Right cardiac atrium (tissue), 5 donors: Measurements from ENCODE around the gene STX8. TPM values are rescaled to one million over a fixed set of nuclear protein-coding genes. Genes with fewer than 3 reads are reported as not detected.

Experiments
- ATAC-seq, 2 donors: fragments of 200-7000 bp; cut with Tn5 transposase; one replicate each; pipeline versions ENCODE4 v1.8.0 to v1.9.1; 2020; ENCODE audit warnings: moderate library complexity in 2 of 2, mild to moderate bottlenecking in 1 of 2
- DNase-seq, 3 donors: peaks; one replicate each; pipeline ENCODE4 v3.0.0-alpha.2; 2020
- H3K27ac ChIP-seq: one replicate; pipeline ENCODE4 v1.5.1; 2013; ENCODE audit warnings: mild to moderate bottlenecking, low read length, control low read depth, moderate library complexity
- H3K27me3 ChIP-seq: one replicate; pipeline ENCODE4 v1.6.1; 2013; ENCODE audit not compliant: control insufficient read depth, insufficient read depth
- H3K4me1 ChIP-seq: one replicate; pipeline ENCODE4 v1.6.1; 2013; ENCODE audit warnings: low read length; ENCODE audit not compliant: control insufficient read depth, insufficient read depth
- H3K4me3 ChIP-seq: one replicate; pipeline ENCODE4 v1.5.1; 2013; ENCODE audit warnings: low read length, control low read depth
- H3K9me3 ChIP-seq: one replicate; pipeline ENCODE4 v1.6.1; 2013; ENCODE audit warnings: low read length; ENCODE audit not compliant: control insufficient read depth
- WGBS: extraction: QIAGEN DNeasy Blood & Tissue Kit; methylation state at CpG from one replicate; pipeline ENCODE4 v1.1.7; 2013; 5-methylcytosine and 5-hydroxymethylcytosine counted together
- intact Hi-C, 4 donors: fragments of 100-400 bp; cut with DNase I; formaldehyde crosslinking; loops; one replicate each; pipeline versions ENCODE4 v1.11.0 to v1.14.0; 2022 to 2023
- polyA plus RNA-seq: library from polyadenylated mRNA; stranded (reverse); fragments of 200-250 nt; gene quantifications from one replicate; pipeline ENCODE4 v1.2.3, GENCODE V29; 2013
- total RNA-seq, 4 donors: library from RNA; stranded (reverse); fragmentation: NEBNext Ultra II Directional; extraction: Animal tissue kit (Norgen Biotek cat#: 25700); gene quantifications; one replicate each; pipeline ENCODE4 v1.2.1, GENCODE V29; 2021
- donor health status: healthy with polysubstance abuse.
- donor health status: DM: no; HTN: yes; CAD: no.
- donor health status: DM: no; HTN: no; CAD: no.
- donor health status: DM: no; HTN: yes; CAD: no; lungs with severe emphysema.
- donor health status: DM: yes; HTN: yes; CAD: no.

STX8 gene
- total and polyA plus RNA-seq, 5 donors: 54.4 to 68.3 (median 61.9) TPM

DNA sequence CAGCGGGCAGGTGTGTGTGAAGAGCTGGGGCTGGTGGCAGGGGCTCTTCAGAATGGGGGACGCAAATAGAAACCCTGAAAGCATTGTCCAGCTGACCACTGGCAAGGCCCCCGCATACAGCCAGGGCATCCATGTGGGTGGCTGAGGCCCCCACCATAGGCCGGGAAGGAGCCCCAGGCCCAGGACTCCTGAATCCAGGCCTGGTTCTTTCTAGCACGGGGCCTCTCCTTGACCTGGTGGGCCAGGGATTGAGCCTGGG, 353.8 kb downstream of the STX8 start:
- DNase-seq (peak in 1 of 3 donors; percentile 21), ATAC-seq (no peak)
- Histone ChIP-seq H3K9me3 (no peaks in the 10 kb centered on the region), H3K27ac (no peak overlapping the region), H3K4me3 (no peak overlapping the region), H3K4me1 (no peaks in the 10 kb centered on the region), H3K27me3 (no peaks in the 10 kb centered on the region)
- intact Hi-C loops: no loop called here
- WGBS: 95% methylated on average over 5 of the region's 5 CpGs

GRCh38 chr17:9221147-9221921, 354.3 kb downstream of the STX8 start:
- Histone ChIP-seq H3K4me1 (no peaks in the 10 kb centered on the region), H3K27me3 (no peaks in the 10 kb centered on the region), H3K9me3 (no peaks in the 10 kb centered on the region), H3K4me3 (no peak overlapping the region), H3K27ac (no peak overlapping the region)
- intact Hi-C loops: no loop called here
- WGBS: 88% methylated on average over 25 of the region's 25 CpGs
- DNase-seq: peak in 2 of 3 donors; percentile 29
- no peak for ATAC-seq

DNA sequence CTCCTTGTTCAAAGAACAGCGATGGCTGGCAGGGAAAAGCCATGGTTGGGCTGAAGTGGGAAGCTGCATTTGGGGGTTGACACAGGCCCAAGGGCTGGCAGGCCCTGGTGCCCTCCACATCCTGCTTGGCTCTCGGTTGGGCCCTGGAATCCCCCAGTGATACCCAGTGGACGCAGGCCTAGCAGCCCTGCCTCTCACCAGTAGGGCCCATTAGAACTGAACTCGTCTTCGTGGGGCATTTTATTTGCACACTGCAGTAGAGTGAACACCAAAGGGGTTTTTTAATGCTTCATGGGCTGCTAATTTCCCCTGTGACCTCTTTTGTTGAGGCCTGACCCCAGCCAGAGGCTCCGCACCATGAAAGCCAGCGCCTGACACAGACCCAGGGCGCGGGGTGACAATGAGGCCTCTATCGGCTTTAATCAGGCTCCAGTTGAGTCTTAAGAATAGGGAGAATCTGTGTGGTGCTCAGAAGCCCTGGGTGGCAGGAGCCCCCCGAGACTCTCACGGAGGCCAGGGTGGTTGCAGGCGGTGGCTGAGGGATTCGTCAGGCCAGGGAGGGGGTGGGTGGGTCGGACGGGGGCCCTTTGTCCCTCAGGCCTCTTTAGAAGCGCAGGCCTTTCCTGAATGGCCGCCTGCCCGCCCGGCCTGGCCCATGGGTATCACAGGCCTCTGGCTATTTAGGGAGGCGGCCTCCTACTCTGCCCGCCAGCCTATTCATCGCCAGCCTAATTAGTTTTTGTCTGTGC, 355.0 kb downstream of the STX8 start:
- Histone ChIP-seq H3K4me3 (no peak overlapping the region), H3K9me3 (no peaks in the 10 kb centered on the region), H3K27me3 (no peaks in the 10 kb centered on the region), H3K4me1 (no peaks in the 10 kb centered on the region), H3K27ac (no peak overlapping the region)
- ATAC-seq (no peak), DNase-seq (peak in 2 of 3 donors; percentile 27 to 33)
- WGBS: 84% methylated on average over 23 of the region's 23 CpGs
- intact Hi-C loops: no loop called here

DNA sequence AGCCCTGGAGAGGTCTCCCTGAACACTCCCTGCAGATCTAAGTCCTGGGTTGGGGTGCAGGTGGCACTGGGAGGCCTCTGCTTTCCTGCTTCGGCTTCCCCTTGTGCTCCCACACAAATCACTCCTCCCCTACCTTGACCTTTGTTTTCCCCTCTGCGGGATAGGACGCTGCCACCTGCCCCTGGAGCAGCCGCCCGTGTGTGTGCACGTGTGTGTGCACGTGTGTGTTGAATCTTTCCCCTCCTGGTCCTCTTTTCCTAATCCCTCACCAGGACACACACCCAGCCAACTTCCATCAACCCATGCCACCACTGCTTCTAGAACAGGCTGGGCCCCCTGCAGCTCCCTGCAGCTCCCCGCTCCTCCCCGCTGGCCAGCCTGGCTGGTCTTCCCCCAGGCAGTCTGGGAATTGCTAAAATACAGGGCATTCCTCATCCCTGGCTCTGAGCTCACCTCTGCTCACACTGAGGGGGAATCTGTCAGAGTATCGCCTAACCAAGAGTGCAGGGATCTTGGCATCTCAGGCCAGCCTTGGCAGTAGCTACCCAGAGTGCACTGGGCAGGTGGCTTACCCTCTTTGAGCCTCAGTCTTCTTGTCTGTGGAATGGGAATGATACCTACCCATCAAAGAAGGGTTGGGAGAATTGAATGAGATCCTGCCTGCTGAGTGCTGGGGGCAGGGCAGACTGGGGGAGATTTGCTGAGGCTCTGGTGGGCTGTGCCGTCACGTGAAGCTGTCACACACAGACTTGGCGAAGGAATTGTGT, 355.8 kb downstream of the STX8 start:
- DNase-seq: peak in 2 of 3 donors; percentile 12 to 24
- Histone ChIP-seq H3K9me3 (no peaks in the 10 kb centered on the region), H3K27ac (no peak overlapping the region), H3K4me1 (no peaks in the 10 kb centered on the region), H3K27me3 (no peaks in the 10 kb centered on the region), H3K4me3 (no peak overlapping the region)
- intact Hi-C loops: no loop called here
- no peak for ATAC-seq
- WGBS: 90% methylated on average over 13 of the region's 13 CpGs

DNA sequence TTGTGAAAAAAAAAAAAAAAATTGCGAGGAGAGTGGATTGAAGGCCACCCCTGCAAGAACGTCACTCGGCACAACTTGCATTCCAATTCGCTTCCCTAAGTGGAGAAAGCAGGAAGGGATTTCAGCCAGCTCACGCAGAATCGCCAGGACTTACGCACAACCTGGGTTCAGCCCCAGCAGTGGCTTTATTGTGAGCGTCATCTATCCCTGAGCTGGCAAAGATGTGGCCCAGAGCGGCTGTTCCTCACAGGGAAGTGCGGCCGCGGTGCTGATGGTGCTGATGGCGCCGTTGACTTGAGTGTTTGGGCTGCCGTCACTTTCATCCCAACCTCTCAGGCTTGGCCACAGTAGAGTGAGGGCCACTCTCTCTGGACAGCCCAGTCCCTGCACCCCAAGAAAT, 356.7 kb downstream of the STX8 start:
- Histone ChIP-seq H3K4me3 (no peak overlapping the region), H3K27me3 (no peaks in the 10 kb centered on the region), H3K9me3 (no peaks in the 10 kb centered on the region), H3K27ac (no peak overlapping the region), H3K4me1 (no peaks in the 10 kb centered on the region)
- ATAC-seq: no peak
- DNase-seq: peak; percentile 54 to 67 (median 58)
- WGBS: 84% methylated on average over 15 of the region's 15 CpGs
- intact Hi-C loops: no loop called here

DNA sequence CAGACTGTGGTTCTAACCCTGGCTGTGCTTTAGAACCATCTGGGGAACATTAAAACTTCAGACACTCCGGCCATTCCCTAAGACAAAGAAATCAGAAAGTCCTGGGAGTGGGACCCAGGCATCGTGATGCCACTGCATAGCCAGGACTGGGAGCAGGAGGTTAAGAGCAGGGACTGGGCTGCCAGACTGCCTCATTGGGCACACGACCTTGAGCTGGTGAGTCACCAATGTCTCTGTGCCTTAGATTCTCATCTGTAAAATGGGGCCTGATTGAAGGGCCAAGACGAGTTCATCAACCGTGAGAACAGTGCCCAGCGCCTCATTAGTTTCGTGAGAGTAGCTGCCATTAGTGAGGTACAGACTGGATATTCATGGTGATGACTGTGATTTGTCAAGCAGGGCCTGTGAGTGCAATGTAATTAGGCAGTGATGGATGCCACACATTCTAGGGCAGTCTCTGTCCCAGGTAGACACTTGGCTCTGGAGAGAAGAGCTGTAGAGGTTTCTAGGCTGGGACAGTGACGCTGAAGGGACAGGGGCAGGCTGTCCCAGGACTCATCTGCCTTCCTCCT, 357.5 kb downstream of the STX8 start:
- no peaks in the 10 kb centered on the region for H3K27me3 ChIP-seq
- WGBS: 83% methylated on average over 8 of the region's 8 CpGs
- H3K27ac ChIP-seq: peak overlapping the region; percentile 1
- H3K9me3 ChIP-seq: no peaks in the 10 kb centered on the region
- no peak overlapping the region for H3K4me3 ChIP-seq
- peak in 1 of 2 donors; percentile 7 for ATAC-seq
- no peaks in the 10 kb centered on the region for H3K4me1 ChIP-seq
- DNase-seq: peak in 1 of 3 donors; percentile 30
- intact Hi-C loops: no loop called here

DNA sequence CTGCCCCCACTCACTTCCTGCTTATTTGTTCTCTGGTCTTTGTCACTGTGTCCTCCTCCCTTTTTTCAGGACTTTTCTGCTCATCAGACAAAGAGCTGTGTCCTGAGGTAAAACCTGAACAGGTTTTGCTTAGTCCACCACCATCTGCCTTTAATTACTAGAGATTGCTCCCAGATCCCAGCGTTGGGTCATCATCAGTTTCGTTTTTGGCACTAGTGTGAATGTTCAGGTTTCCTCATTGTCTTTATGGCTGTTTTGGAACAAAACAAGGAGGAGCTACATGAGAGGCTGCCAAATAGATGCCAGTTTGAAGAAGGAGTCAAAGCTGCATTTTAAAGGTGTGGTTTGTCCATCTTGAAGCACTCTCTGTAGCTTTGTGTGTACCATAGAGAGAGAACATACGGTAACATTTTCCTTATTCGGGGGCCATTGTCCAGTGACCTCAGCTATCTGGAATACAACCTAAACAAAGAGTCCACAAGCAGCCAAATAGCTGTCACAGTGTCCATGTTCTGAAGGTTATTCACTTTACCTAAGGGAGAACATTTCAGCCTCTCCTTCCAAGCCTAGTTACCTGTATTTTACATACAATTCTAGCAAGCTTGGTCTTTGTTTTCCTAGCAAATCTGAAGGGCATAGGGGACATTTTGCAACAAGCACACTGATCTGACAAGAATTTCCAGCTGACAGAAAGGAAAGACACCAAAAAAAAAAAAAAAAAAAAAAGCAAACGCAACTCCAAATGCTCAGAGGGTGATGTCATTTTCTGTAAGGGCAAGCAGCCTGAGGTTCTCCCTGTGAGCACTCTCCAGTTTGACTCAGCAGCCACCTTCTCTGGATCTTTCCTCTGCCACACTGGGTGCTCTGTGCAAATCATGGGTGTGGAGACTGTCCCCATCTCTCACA, 358.2 kb downstream of the STX8 start:
- peak overlapping the region; percentile 1 for H3K27ac ChIP-seq
- WGBS: 38% methylated on average over 5 of the region's 5 CpGs
- peak in 1 of 2 donors; percentile 63 for ATAC-seq

DNA sequence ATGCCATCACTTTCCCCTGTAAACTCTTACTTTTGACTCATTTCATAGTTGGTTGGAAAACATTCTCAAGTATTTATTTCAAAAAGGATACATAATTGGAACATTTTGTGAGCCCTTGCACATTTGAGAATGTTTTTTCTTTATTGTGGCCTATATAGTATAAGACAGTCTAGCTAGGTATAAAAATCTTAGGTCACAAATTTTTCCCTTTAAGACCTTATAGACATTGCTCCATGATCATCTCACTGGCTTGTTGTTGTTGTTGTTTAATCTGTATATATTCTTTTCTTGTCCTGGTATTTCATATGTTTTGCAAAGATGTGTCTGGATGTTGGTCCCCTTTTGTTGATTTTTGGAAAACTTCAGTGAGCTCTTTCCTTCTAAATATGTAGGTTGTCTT, 360.2 kb downstream of the STX8 start:
- intact Hi-C loops: no loop called here
- Histone ChIP-seq H3K27ac (no peak overlapping the region), H3K4me3 (no peak overlapping the region), H3K4me1 (no peaks in the 10 kb centered on the region), H3K9me3 (no peaks in the 10 kb centered on the region), H3K27me3 (no peaks in the 10 kb centered on the region)
- DNase-seq (no peak), ATAC-seq (no peak)

More for the DNA sequence above, 358.2 kb downstream of the STX8 start:
- H3K9me3 ChIP-seq: no peaks in the 10 kb centered on the region
- intact Hi-C loops: no loop called here
- no peaks in the 10 kb centered on the region for H3K27me3 ChIP-seq
- H3K4me3 ChIP-seq: no peak overlapping the region
- peak in 1 of 3 donors; percentile 11 for DNase-seq
- H3K4me1 ChIP-seq: no peaks in the 10 kb centered on the region

GRCh38 chr17:9213303-9213640, 362.3 kb downstream of the STX8 start:
- peak in 2 of 3 donors; percentile 2 to 35 for DNase-seq
- H3K4me3 ChIP-seq: no peak overlapping the region
- WGBS: 89% methylated on average over 3 of the region's 3 CpGs
- no peaks in the 10 kb centered on the region for H3K9me3 ChIP-seq
- no peaks in the 10 kb centered on the region for H3K27me3 ChIP-seq
- ATAC-seq: no peak
- intact Hi-C loops: loop anchor here in 1 of 4 donors (5.0 kb wide), 1 partner anchor 201 kb away; no protein-coding TSS in a partner anchor
- H3K4me1 ChIP-seq: no peaks in the 10 kb centered on the region
- H3K27ac ChIP-seq: no peak overlapping the region
